IMR-90 (cell line): ENCODE measurements around the gene MSI2. TPM values are rescaled to one million over a fixed set of nuclear protein-coding genes. Genes with fewer than 3 reads are reported as not detected.

ENCODE experiments used
- ATAC-seq: fragments of 200-7000 bp; cut with Tn5 transposase; 2 replicates; pipeline ENCODE4 v1.9.1; 2020; ENCODE audit warnings: low read depth, mild to moderate bottlenecking, moderate library complexity
- BruUV-seq: library from RNA; stranded (reverse); fragments of 400-500 nt; replicated peaks from 2 replicates; lab custom pipeline; 2021; lab: Mats Ljungman, UMichigan
- CTCF ChIA-PET: fragments of 300-600 bp; formaldehyde crosslinking; extraction: SDS; loops from one replicate; lab custom pipeline; 2021; ENCODE audit warnings: antibody characterized with exemption; lab: Yijun Ruan, JAX
- POLR2A ChIA-PET: fragments of 300-600 bp; sonication (Branson Sonifier 250); formaldehyde crosslinking; loops from one replicate; lab custom pipeline; 2022; ENCODE audit warnings: antibody characterized with exemption; ENCODE audit not compliant: unreplicated experiment; lab: Charles Lee
- DNase-seq: peaks from one replicate; pipeline ENCODE4 v3.0.0; 2013
- H2AFZ ChIP-seq: replicated peaks from 2 replicates; pipeline ENCODE3; 2013; ENCODE audit warnings: low read length, mild to moderate bottlenecking; ENCODE audit not compliant: poor library complexity
- H2AK5ac ChIP-seq: 2 replicates; pipeline ENCODE4 v1.6.1; 2013; ENCODE audit warnings: low read depth, low read length, inconsistent platforms
- H2AK9ac ChIP-seq: replicated peaks from 2 replicates; pipeline ENCODE3; 2013; ENCODE audit warnings: mild to moderate bottlenecking, low read depth, low read length, moderate library complexity; ENCODE audit not compliant: poor library complexity
- H2BK120ac ChIP-seq: 2 replicates; pipeline ENCODE4 v1.6.1; 2013; ENCODE audit warnings: low read depth, low read length, inconsistent platforms
- H2BK15ac ChIP-seq: 3 replicates; pipeline ENCODE4 v1.6.1; 2013; ENCODE audit warnings: low read depth, low read length, inconsistent platforms
- H2BK20ac ChIP-seq: 2 replicates; pipeline ENCODE4 v1.6.1; 2013; ENCODE audit warnings: low read depth, mild to moderate bottlenecking, inconsistent platforms, low read length, moderate library complexity
- H2BK5ac ChIP-seq: 2 replicates; pipeline ENCODE4 v1.6.1; 2013; ENCODE audit warnings: mild to moderate bottlenecking, low read depth, low read length, inconsistent platforms; ENCODE audit not compliant: poor library complexity, severe bottlenecking
- H3K14ac ChIP-seq: replicated peaks from 2 replicates; pipeline ENCODE4 v1.6.1; 2013; ENCODE audit warnings: low read depth, low read length, inconsistent platforms
- H3K18ac ChIP-seq: 2 replicates; pipeline ENCODE4 v1.6.1; 2013; ENCODE audit warnings: low read depth, low read length, control low read depth
- H3K23ac ChIP-seq: 2 replicates; pipeline ENCODE4 v1.6.1; 2013; ENCODE audit warnings: low read depth, low read length, inconsistent platforms
- H3K27ac ChIP-seq: 2 replicates; pipeline ENCODE4 v1.5.1; 2013; ENCODE audit warnings: mild to moderate bottlenecking, control low read depth, low read length; ENCODE audit not compliant: insufficient read depth
- H3K27me3 ChIP-seq: 2 replicates; pipeline ENCODE4 v1.6.1; 2013; ENCODE audit warnings: low read length; ENCODE audit not compliant: control insufficient read depth, insufficient read depth
- H3K36me3 ChIP-seq: 2 replicates; pipeline ENCODE4 v1.6.1; 2013; ENCODE audit warnings: low read length, mixed read lengths; ENCODE audit not compliant: control insufficient read depth, insufficient read depth
- H3K4ac ChIP-seq: 2 replicates; pipeline ENCODE4 v1.6.1; 2013; ENCODE audit warnings: low read depth, low read length, inconsistent platforms
- H3K4me1 ChIP-seq: 2 replicates; pipeline ENCODE4 v1.6.1; 2013; ENCODE audit warnings: low read length, mixed read lengths; ENCODE audit not compliant: control insufficient read depth, insufficient read depth
- H3K4me2 ChIP-seq: 2 replicates; pipeline ENCODE4 v1.6.1; 2013; ENCODE audit warnings: low read depth, mild to moderate bottlenecking, control low read depth, low read length, moderate library complexity
- H3K4me3 ChIP-seq: 2 replicates; pipeline ENCODE4 v1.5.1; 2013; ENCODE audit warnings: low read depth, mild to moderate bottlenecking, control low read depth, low read length, moderate library complexity; ENCODE audit not compliant: insufficient read depth
- H3K56ac ChIP-seq: 2 replicates; pipeline ENCODE4 v1.6.1; 2013; ENCODE audit warnings: low read length, inconsistent platforms; ENCODE audit not compliant: insufficient read depth; ENCODE audit errors: extremely low read depth
- H3K79me1 ChIP-seq, 2 experiments: 2 replicates each; pipeline ENCODE4 v1.6.1; 2013; ENCODE audit warnings: low read length in 2 of 2, inconsistent platforms in 1 of 2, low read depth in 1 of 2
- H3K9ac ChIP-seq: 2 replicates; pipeline ENCODE4 v1.6.1; 2013; ENCODE audit warnings: low read depth, low read length, control low read depth
- H3K9me1 ChIP-seq: 2 replicates; pipeline ENCODE4 v1.6.1; 2013; ENCODE audit warnings: low read length, inconsistent platforms; ENCODE audit not compliant: insufficient read depth
- H3K9me3 ChIP-seq: 2 replicates; pipeline ENCODE4 v1.6.1; 2013; ENCODE audit warnings: low read length; ENCODE audit not compliant: control insufficient read depth, insufficient read depth
- H4K20me1 ChIP-seq: 2 replicates; pipeline ENCODE4 v1.6.1; 2013; ENCODE audit warnings: low read length, inconsistent platforms; ENCODE audit not compliant: insufficient read depth
- H4K5ac ChIP-seq: 2 replicates; pipeline ENCODE4 v1.6.1; 2013; ENCODE audit warnings: mild to moderate bottlenecking, low read depth, low read length, control low read depth
- H4K8ac ChIP-seq, 2 experiments: 2 replicates each; pipeline ENCODE4 v1.6.1; 2013; ENCODE audit warnings: low read depth in 2 of 2, low read length in 2 of 2, control low read depth in 1 of 2, inconsistent platforms in 1 of 2
- H4K91ac ChIP-seq: 2 replicates; pipeline ENCODE4 v1.6.1; 2013; ENCODE audit warnings: low read depth, low read length, inconsistent platforms; ENCODE audit not compliant: insufficient read depth
- BHLHE40 ChIP-seq: fragments of 150-350 bp; IDR thresholded peaks from 2 replicates; pipeline ENCODE4 v1.6.1; 2016; ENCODE audit warnings: mild to moderate bottlenecking, low read depth, low read length
- CEBPB ChIP-seq: IDR thresholded peaks from 2 replicates; pipeline ENCODE4 v1.6.1; 2012; ENCODE audit warnings: low read depth, low read length, improper control_type of control experiment
- CHD1 ChIP-seq: IDR thresholded peaks from 2 replicates; pipeline ENCODE4 v1.6.1; 2012; ENCODE audit warnings: low read depth, low read length, improper control_type of control experiment
- FOS ChIP-seq: fragments of 150-350 bp; IDR thresholded peaks from 2 replicates; pipeline ENCODE4 v1.6.1; 2016; ENCODE audit warnings: low read depth, low read length
- MAFK ChIP-seq: IDR thresholded peaks from 2 replicates; pipeline ENCODE4 v1.6.1; 2012; ENCODE audit warnings: low read depth, low read length, improper control_type of control experiment
- MAZ ChIP-seq: IDR thresholded peaks from 2 replicates; pipeline ENCODE4 v1.6.1; 2012; ENCODE audit warnings: low read depth, mild to moderate bottlenecking, low read length, improper control_type of control experiment, moderate library complexity, borderline replicate concordance
- MXI1 ChIP-seq: IDR thresholded peaks from 2 replicates; pipeline ENCODE4 v1.6.1; 2012; ENCODE audit warnings: low read depth, mild to moderate bottlenecking, low read length, moderate library complexity, borderline replicate concordance
- NFE2L2 ChIP-seq: fragments of 150-350 bp; IDR thresholded peaks from 2 replicates; pipeline ENCODE4 v1.6.1; 2016; ENCODE audit warnings: low read depth, mild to moderate bottlenecking, low read length
- POLR2A ChIP-seq: IDR thresholded peaks from 2 replicates; pipeline ENCODE4 v1.6.1; 2012; ENCODE audit warnings: mild to moderate bottlenecking, low read depth, low read length
- RAD21 ChIP-seq: IDR thresholded peaks from 2 replicates; pipeline ENCODE4 v1.6.1; 2012; ENCODE audit warnings: low read length, improper control_type of control experiment
- RCOR1 ChIP-seq: IDR thresholded peaks from 2 replicates; pipeline ENCODE4 v1.6.1; 2012; ENCODE audit warnings: mild to moderate bottlenecking, low read length, improper control_type of control experiment; ENCODE audit not compliant: insufficient replicate concordance
- RFX5 ChIP-seq: IDR thresholded peaks from 2 replicates; pipeline ENCODE4 v1.8.0; 2012; ENCODE audit warnings: low read depth, mild to moderate bottlenecking, low read length, moderate library complexity
- SMC3 ChIP-seq: fragments of 150-350 bp; IDR thresholded peaks from 2 replicates; pipeline ENCODE4 v1.6.1; 2016; ENCODE audit warnings: low read depth, mild to moderate bottlenecking, antibody characterized with exemption, low read length, moderate library complexity
- WGBS, 2 experiments: methylation state at CpG; one replicate each; pipeline versions ENCODE4 v1.1.5 to v1.1.7; 2013; ENCODE audit warnings: missing lambda C conversion rate in 2 of 2; ENCODE audit not compliant: insufficient read length in 1 of 2; ENCODE audit errors: extremely low coverage in 2 of 2; 5-methylcytosine and 5-hydroxymethylcytosine counted together
- dilution Hi-C: fragments of 300-500 bp; cut with HindIII; formaldehyde crosslinking; loops from one replicate; pipeline ENCODE4 v1.14.3; 2018; ENCODE audit warnings: low sequenced_read_pairs; ENCODE audit not compliant: unreplicated experiment
- in situ Hi-C: fragments of 300-500 bp; cut with MboI; formaldehyde crosslinking; loops from 3 replicates; pipeline ENCODE4 v1.14.3; 2019; ENCODE audit warnings: low sequenced_read_pairs, inconsistent platforms, mixed read lengths
- intact Hi-C: fragments of 100-400 bp; cut with micrococcal nuclease; formaldehyde crosslinking; loops from 2 replicates; pipeline ENCODE4 v1.10.0; 2022
- polyA plus RNA-seq, 3 experiments: library from polyadenylated mRNA; depleted of rRNA; stranded (reverse); fragments of >200 nt; gene quantifications; 2 replicates each; pipeline ENCODE4 v1.2.3, GENCODE V29; 2012; ENCODE audit warnings: low replicate concordance in 1 of 3
- total RNA-seq: library from RNA; depleted of rRNA; stranded (reverse); fragments of >200 nt; gene quantifications from 2 replicates; pipeline ENCODE4 v1.2.3, GENCODE V29; 2012
- TF ChIP-seq, protein P1 (sequence below): fragments of 150-350 bp; IDR thresholded peaks from 2 replicates; pipeline ENCODE4 v1.6.1; 2016; ENCODE audit warnings: low read depth, mild to moderate bottlenecking, low read length, moderate library complexity, borderline replicate concordance
- TF ChIP-seq, protein P2 (sequence below): fragments of 150-350 bp; IDR thresholded peaks from 2 replicates; pipeline ENCODE4 v1.6.1; 2017; ENCODE audit warnings: mild to moderate bottlenecking, antibody characterized with exemption, low read length, low read depth
- TF ChIP-seq, protein P3 (sequence below): conservative IDR thresholded peaks from 2 replicates; pipeline ENCODE4 v1.5.1; 2012; ENCODE audit warnings: mild to moderate bottlenecking, low read depth, low read length, improper control_type of control experiment

The MSI2 gene
- total and polyA plus RNA-seq, 2 of the 4 experiments (the other 2 are of a cell fraction) = 13.0 to 16.0 TPM

DNA sequence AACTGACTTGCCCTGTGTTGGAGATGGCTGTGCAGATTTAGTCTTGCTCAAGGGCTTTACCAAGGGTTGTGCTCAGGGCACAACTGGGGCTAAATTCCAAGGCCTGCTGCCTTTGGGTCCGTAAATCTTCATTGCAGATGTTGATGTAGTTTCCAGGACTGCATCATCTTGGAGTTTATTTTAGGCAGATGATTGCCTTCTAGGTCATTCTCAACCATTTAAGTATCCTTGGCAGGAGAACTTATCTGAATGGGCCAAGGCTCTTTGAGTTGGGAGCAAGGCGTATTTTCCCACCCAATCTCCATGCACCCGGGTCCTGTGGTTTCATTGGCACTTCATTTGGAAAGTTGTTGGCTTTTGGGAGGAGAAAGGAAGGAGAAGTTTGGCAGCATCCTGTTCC, 200.3 kb downstream of the MSI2 start:
- Histone ChIP-seq H4K91ac (no peak overlapping the region), H3K4me2 (no peak overlapping the region), H3K9me3 (no peaks in the 10 kb centered on the region), H3K79me1 (peaks cover 4 to 5% of the 10 kb centered on the region in 2 experiments; a peak in 2 of 4 replicates), H2BK15ac (no peak overlapping the region), H3K27ac (no peak overlapping the region), H3K14ac (no peak overlapping the region), H4K8ac (no peak overlapping the region), H2BK120ac (no peak overlapping the region), H3K4me1 (peaks cover 12% of the 10 kb centered on the region), H3K56ac (no peak overlapping the region), H3K18ac (no peak overlapping the region), H2AK9ac (no peak overlapping the region), H3K9me1 (peaks cover 11% of the 10 kb centered on the region; the same call in 1 of the 2 replicates), H3K9ac (no peak overlapping the region), H4K5ac (no peak overlapping the region), H2BK20ac (no peak overlapping the region), H4K20me1 (no peaks in the 10 kb centered on the region), H2BK5ac (no peak overlapping the region), H3K23ac (no peak overlapping the region), H3K4ac (0 out of 2 replicates have a peak overlapping the region, but pooled peaks have one; percentile 2), H3K36me3 (no peaks in the 10 kb centered on the region), H3K4me3 (no peak overlapping the region), H2AK5ac (no peak overlapping the region), H3K27me3 (no peaks in the 10 kb centered on the region), H2AFZ (no peak overlapping the region)
- TF ChIP-seq CEBPB (no peak), NFE2L2 (no peak), BHLHE40 (no peak), MAFK (no peak), RFX5 (no peak), RCOR1 (no peak), SMC3 (no peak), FOS (no peak), MAZ (no peak), CHD1 (no peak), POLR2A (no peak), RAD21 (no peak), MXI1 (no peak)
- TF ChIP-seq, protein P1, sequence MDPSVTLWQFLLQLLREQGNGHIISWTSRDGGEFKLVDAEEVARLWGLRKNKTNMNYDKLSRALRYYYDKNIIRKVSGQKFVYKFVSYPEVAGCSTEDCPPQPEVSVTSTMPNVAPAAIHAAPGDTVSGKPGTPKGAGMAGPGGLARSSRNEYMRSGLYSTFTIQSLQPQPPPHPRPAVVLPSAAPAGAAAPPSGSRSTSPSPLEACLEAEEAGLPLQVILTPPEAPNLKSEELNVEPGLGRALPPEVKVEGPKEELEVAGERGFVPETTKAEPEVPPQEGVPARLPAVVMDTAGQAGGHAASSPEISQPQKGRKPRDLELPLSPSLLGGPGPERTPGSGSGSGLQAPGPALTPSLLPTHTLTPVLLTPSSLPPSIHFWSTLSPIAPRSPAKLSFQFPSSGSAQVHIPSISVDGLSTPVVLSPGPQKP = no peak
- TF ChIP-seq, protein P2, sequence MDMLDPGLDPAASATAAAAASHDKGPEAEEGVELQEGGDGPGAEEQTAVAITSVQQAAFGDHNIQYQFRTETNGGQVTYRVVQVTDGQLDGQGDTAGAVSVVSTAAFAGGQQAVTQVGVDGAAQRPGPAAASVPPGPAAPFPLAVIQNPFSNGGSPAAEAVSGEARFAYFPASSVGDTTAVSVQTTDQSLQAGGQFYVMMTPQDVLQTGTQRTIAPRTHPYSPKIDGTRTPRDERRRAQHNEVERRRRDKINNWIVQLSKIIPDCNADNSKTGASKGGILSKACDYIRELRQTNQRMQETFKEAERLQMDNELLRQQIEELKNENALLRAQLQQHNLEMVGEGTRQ = no peak
- TF ChIP-seq, protein P3, sequence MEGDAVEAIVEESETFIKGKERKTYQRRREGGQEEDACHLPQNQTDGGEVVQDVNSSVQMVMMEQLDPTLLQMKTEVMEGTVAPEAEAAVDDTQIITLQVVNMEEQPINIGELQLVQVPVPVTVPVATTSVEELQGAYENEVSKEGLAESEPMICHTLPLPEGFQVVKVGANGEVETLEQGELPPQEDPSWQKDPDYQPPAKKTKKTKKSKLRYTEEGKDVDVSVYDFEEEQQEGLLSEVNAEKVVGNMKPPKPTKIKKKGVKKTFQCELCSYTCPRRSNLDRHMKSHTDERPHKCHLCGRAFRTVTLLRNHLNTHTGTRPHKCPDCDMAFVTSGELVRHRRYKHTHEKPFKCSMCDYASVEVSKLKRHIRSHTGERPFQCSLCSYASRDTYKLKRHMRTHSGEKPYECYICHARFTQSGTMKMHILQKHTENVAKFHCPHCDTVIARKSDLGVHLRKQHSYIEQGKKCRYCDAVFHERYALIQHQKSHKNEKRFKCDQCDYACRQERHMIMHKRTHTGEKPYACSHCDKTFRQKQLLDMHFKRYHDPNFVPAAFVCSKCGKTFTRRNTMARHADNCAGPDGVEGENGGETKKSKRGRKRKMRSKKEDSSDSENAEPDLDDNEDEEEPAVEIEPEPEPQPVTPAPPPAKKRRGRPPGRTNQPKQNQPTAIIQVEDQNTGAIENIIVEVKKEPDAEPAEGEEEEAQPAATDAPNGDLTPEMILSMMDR = no peak
- WGBS, 2 experiments = no CpG with 5 or more reads among the region's 3 CpGs
- CTCF ChIA-PET = no interaction called here
- no peak for ATAC-seq
- POLR2A ChIA-PET = no interaction called here
- in situ Hi-C loops (no loop called here), intact Hi-C loops (no loop called here), dilution Hi-C loops (no loop called here)
- no peak for DNase-seq
- no TSS peak for BruUV-seq
